ENCODE measurements around the gene RCBTB2. TPM values are rescaled to one million over a fixed set of nuclear protein-coding genes. Genes with fewer than 3 reads are reported as not detected.

RCBTB2 gene
- total RNA-seq, 1 donor from 2014 or later: 21.6 TPM

DNA sequence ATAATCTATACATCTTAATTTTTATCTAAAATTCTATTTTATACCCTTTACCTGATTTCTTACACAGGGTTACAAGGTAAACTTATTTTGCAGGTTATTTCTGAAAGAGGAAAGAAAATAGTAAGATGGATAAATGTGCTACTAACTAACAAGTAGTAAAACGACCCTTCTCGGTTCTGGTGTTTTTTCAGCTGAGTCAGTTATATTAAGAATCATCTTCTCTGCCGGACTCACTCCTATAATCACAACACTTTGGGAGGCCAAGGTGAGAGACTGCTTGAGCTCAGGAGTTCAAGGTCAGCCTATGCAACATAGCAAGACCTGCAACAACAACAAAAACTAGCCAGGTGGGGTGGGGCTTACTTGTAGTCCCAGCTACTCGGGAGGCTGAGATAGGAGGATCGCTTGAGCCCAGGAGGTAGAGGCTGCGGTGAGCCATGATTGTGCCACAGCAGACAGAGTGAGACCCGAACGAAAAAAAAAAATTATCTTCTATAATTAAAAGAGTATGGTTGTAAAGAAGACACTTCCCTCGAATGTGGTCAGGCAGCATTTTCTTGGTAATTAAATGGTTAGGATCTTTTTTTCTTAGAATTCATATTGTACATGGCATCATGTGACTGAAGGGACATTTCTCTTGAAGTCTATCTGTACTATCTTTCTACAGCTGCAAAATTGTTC is 27.9 kb upstream of the RCBTB2 start:
- TF ChIP-seq, protein P1, sequence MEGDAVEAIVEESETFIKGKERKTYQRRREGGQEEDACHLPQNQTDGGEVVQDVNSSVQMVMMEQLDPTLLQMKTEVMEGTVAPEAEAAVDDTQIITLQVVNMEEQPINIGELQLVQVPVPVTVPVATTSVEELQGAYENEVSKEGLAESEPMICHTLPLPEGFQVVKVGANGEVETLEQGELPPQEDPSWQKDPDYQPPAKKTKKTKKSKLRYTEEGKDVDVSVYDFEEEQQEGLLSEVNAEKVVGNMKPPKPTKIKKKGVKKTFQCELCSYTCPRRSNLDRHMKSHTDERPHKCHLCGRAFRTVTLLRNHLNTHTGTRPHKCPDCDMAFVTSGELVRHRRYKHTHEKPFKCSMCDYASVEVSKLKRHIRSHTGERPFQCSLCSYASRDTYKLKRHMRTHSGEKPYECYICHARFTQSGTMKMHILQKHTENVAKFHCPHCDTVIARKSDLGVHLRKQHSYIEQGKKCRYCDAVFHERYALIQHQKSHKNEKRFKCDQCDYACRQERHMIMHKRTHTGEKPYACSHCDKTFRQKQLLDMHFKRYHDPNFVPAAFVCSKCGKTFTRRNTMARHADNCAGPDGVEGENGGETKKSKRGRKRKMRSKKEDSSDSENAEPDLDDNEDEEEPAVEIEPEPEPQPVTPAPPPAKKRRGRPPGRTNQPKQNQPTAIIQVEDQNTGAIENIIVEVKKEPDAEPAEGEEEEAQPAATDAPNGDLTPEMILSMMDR (IDR thresholded peaks at IDR 0.05; ENCODE audit: unreplicated experiment): no peak
- Mint-ChIP-seq H3K9me3 (peaks cover 15% of the 10 kb centered on the region), H3K4me1 (peaks cover 5% of the 10 kb centered on the region), H3K36me3 (no peaks in the 10 kb centered on the region), H3K27ac (no peak overlapping the region), H3K4me3 (no peak overlapping the region), H3K27me3 (ENCODE audit: low read depth) (no peaks in the 10 kb centered on the region)
- DNase-seq (ENCODE audit: low spot score in 2 of 2, unreplicated experiment in 2 of 2): no peak

DNA sequence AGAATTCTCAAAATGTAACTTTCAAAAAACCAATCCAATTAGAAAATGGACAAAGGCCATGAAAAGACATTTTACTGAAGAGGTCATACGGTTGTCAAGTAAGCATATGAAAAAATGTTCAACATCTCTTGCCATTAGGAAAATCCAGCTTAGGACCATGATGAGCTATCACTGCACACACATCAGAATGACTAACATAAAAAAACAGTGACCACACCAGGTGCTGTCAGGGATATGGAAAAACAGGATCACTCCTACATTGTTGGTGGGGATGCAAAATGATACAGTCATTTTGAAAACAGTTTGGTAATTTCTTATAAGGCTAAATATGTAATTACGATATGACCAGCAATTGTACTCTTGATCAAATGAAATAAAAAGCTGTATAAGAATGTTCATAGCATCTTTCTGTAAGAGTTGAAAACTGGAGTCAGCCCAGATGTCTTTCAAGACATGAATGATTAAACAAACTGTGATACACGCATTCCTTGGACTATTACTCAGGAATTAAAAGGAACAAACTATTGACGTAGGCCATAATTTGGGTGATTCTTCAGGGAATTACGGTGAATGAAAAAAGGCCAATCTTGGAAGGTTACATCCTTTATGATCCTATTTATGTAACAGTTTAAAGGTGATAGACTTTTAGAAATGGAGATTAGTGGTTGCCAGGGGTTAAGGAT is 26.9 kb upstream of the RCBTB2 start:
- no peak overlapping the region for H3K4me3 Mint-ChIP-seq
- H3K36me3 Mint-ChIP-seq: no peaks in the 10 kb centered on the region
- DNase-seq (ENCODE audit: low spot score in 2 of 2, unreplicated experiment in 2 of 2): no peak
- H3K4me1 Mint-ChIP-seq: peaks cover 5% of the 10 kb centered on the region
- TF ChIP-seq, protein P1 (IDR thresholded peaks at IDR 0.05; ENCODE audit: unreplicated experiment): no peak
- no peak overlapping the region for H3K27ac Mint-ChIP-seq
- H3K27me3 Mint-ChIP-seq (ENCODE audit: low read depth): no peaks in the 10 kb centered on the region
- peaks cover 22% of the 10 kb centered on the region for H3K9me3 Mint-ChIP-seq

DNA sequence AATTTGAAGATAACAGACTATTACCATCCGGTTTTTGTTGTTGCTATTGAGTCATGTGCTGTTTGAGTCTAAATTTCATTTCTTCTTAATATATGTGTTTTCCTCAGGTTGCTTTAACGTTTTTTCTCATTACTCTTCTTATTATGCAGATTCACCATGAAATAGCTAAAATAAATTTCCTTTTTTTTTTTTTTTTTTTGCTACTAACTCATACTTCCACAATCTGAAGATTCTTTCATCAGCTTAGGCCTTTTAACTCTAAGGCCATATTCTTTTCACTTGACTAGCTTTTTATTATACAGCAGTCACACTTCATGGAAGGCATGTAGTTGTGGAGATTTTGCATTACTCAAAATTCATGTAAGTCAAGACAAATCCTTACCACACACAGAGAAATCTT is 23.9 kb upstream of the RCBTB2 start:
- Mint-ChIP-seq H3K36me3 (no peaks in the 10 kb centered on the region), H3K27ac (no peak overlapping the region), H3K4me1 (no peaks in the 10 kb centered on the region), H3K9me3 (peaks cover 31% of the 10 kb centered on the region), H3K27me3 (ENCODE audit: low read depth) (no peaks in the 10 kb centered on the region), H3K4me3 (no peak overlapping the region)
- DNase-seq (ENCODE audit: low spot score in 2 of 2, unreplicated experiment in 2 of 2): no peak
- TF ChIP-seq, protein P1 (IDR thresholded peaks at IDR 0.05; ENCODE audit: unreplicated experiment): no peak

DNA sequence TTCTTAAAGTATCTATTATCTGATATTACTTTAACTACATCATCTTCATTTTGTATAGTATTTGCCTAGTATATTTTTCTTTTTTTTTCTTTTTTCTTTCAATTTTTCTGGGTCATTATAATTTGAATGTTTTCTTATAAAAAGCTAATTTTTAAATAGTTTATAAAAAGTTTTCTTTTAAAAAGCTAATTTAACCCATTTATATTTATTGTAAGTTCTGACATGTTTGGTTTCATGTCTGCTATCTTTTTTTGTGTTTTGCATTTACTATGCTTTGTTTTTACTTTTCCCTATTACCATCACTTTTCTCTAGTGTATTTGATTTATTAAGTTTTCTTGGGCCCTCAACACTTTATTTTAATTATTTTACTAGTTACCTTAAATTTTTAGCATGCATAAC is 22.6 kb upstream of the RCBTB2 start:
- TF ChIP-seq, protein P1 (IDR thresholded peaks at IDR 0.05; ENCODE audit: unreplicated experiment): no peak
- no peaks in the 10 kb centered on the region for H3K27me3 Mint-ChIP-seq (ENCODE audit: low read depth)
- H3K9me3 Mint-ChIP-seq: peaks cover 36% of the 10 kb centered on the region
- no peak for DNase-seq (ENCODE audit: low spot score in 2 of 2, unreplicated experiment in 2 of 2)
- no peak overlapping the region for H3K4me3 Mint-ChIP-seq
- no peaks in the 10 kb centered on the region for H3K36me3 Mint-ChIP-seq
- no peaks in the 10 kb centered on the region for H3K4me1 Mint-ChIP-seq
- no peak overlapping the region for H3K27ac Mint-ChIP-seq

DNA sequence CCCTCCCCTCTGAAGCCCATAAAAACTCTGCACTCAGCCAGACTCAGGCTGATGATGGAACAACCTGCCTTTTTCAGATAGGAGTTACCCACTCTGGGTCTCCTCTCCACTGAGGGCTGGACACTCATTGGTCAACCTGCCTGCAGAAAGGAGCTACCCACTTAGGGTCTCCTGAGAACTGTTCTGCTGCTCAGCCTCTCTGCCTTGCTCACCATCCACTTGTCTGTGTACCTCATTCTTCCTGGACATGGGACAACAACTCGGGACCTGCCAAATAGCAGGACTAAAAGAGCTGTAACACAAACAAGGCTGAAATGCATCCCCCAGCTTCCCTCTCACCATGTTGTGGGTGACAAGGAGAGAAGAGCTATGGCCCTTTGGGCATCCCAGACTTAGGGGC is 18.4 kb upstream of the RCBTB2 start:
- H3K27ac Mint-ChIP-seq: no peak overlapping the region
- no peaks in the 10 kb centered on the region for H3K27me3 Mint-ChIP-seq (ENCODE audit: low read depth)
- H3K4me3 Mint-ChIP-seq: no peak overlapping the region
- DNase-seq (ENCODE audit: low spot score in 2 of 2, unreplicated experiment in 2 of 2): no peak
- H3K36me3 Mint-ChIP-seq: no peaks in the 10 kb centered on the region
- TF ChIP-seq, protein P1 (IDR thresholded peaks at IDR 0.05; ENCODE audit: unreplicated experiment): no peak
- H3K9me3 Mint-ChIP-seq: peaks cover 29% of the 10 kb centered on the region
- H3K4me1 Mint-ChIP-seq: no peaks in the 10 kb centered on the region

Data from mesothelial cell of epicardium (in vitro differentiated cells).